GM03348 (cell line): Measurements from ENCODE around the gene ABLIM1.

Experiments used
- DNase-seq: peaks from one replicate; pipeline ENCODE4 v3.0.0; 2012; ENCODE audit warnings: low spot score

ABLIM1 gene

GRCh38 chr10:114406455-114406854 lies 251.6 kb downstream of the ABLIM1 start:
- DNase-seq, result no peak

- DNase-seq, result no peak
Measured at GRCh38 chr10:114405011-114405350, 253.1 kb downstream of the ABLIM1 start.

- DNase-seq, result peak; percentile 64
Measured at GRCh38 chr10:114404171-114405010, 253.7 kb downstream of the ABLIM1 start, which contains the start of gene AFAP1L2. TSS of gene AFAP1L2 (minus strand) at chr10:114404502. CDS start at chr10:114404455, 47 bp downstream.

GRCh38 chr10:114403541-114404161 lies 254.4 kb downstream of the ABLIM1 start:
- peak; percentile 26 for DNase-seq

- DNase-seq, result no peak
Measured at GRCh38 chr10:114402871-114403540, 255.1 kb downstream of the ABLIM1 start.

- no peak for DNase-seq
Measured at GRCh38 chr10:114402233-114402632, 255.8 kb downstream of the ABLIM1 start.

- DNase-seq, result peak; percentile 78
Measured at GRCh38 chr10:114401195-114401791, 256.8 kb downstream of the ABLIM1 start.

GRCh38 chr10:114400091-114400490 lies 258.0 kb downstream of the ABLIM1 start:
- no peak for DNase-seq

GRCh38 chr10:114399576-114399975 lies 258.5 kb downstream of the ABLIM1 start:
- DNase-seq, result no peak

GRCh38 chr10:114398587-114399331 lies 259.3 kb downstream of the ABLIM1 start:
- DNase-seq, result no peak

- DNase-seq, result no peak
Measured at GRCh38 chr10:114397651-114398145, 260.4 kb downstream of the ABLIM1 start.

- DNase-seq, result no peak
Measured at GRCh38 chr10:114396464-114396863, 261.6 kb downstream of the ABLIM1 start.

- no peak for DNase-seq
Measured at GRCh38 chr10:114395366-114396022, 262.6 kb downstream of the ABLIM1 start.

- no peak for DNase-seq
Measured at GRCh38 chr10:114394531-114394930, 263.5 kb downstream of the ABLIM1 start.

GRCh38 chr10:114393886-114394285 lies 264.2 kb downstream of the ABLIM1 start:
- no peak for DNase-seq

- DNase-seq, result no peak
Measured at GRCh38 chr10:114393482-114393881, 264.6 kb downstream of the ABLIM1 start.

GRCh38 chr10:114392112-114392835 lies 265.8 kb downstream of the ABLIM1 start:
- no peak for DNase-seq

- DNase-seq, result no peak
Measured at GRCh38 chr10:114391599-114391998, 266.5 kb downstream of the ABLIM1 start.

GRCh38 chr10:114389426-114389825 lies 268.6 kb downstream of the ABLIM1 start:
- no peak for DNase-seq

GRCh38 chr10:114388275-114388674 lies 269.8 kb downstream of the ABLIM1 start:
- no peak for DNase-seq
